Breast epithelium (tissue), 3 donors: Measurements from ENCODE around the gene OTOG.

Experiments
- CTCF ChIP-seq, 3 donors: fragments of 450-650 bp; IDR thresholded peaks; one replicate each; pipeline ENCODE4 v1.5.1; 2016 to 2017; ENCODE audit warnings: antibody characterized with exemption in 3 of 3, mild to moderate bottlenecking in 3 of 3, moderate library complexity in 3 of 3
- POLR2A ChIP-seq: fragments of 450-650 bp; IDR thresholded peaks from one replicate; pipeline ENCODE4 v1.6.1; 2016; ENCODE audit warnings: antibody characterized with exemption, mild to moderate bottlenecking, moderate library complexity

- TF ChIP-seq CTCF (IDR thresholded peaks at IDR 0.05) (no peak), POLR2A (no peak)
Measured at GRCh38 chr11:17604201-17604914, 57.3 kb downstream of the OTOG start.
